Upper lobe of left lung (tissue), 6 donors: ENCODE results near the gene EVI5L. TPM values are rescaled to one million over a fixed set of nuclear protein-coding genes. Genes with fewer than 3 reads are reported as not detected.

ENCODE experiments used
- ATAC-seq, 2 donors: fragments of 200-7000 bp; cut with Tn5 transposase; one replicate each; pipeline ENCODE4 v1.9.1; 2022; ENCODE audit warnings: mild to moderate bottlenecking in 2 of 2, moderate library complexity in 2 of 2; ENCODE audit not compliant: low FRiP score in 2 of 2
- DNase-seq, 2 donors: peaks; one replicate each; pipeline ENCODE4 v3.0.0-alpha.2; 2019 to 2020
- H3K27ac ChIP-seq, 4 donors: fragments of 200-600 bp; sonication (generic); one replicate each; pipeline ENCODE4 v1.5.1; 2016 to 2019
- H3K27me3 ChIP-seq, 4 donors: fragments of 200-600 bp; sonication (generic); one replicate each; pipeline ENCODE4 v1.5.1; 2017 to 2019
- H3K36me3 ChIP-seq, 4 donors: fragments of 200-600 bp; sonication (generic); one replicate each; pipeline ENCODE4 v1.5.1; 2016 to 2019
- H3K4me1 ChIP-seq, 4 donors: fragments of 200-600 bp; sonication (generic); one replicate each; pipeline ENCODE4 v1.5.1; 2018 to 2019
- H3K4me3 ChIP-seq, 4 donors: fragments of 200-600 bp; sonication (generic); one replicate each; pipeline ENCODE4 v1.5.1; 2017 to 2019; ENCODE audit warnings: mild to moderate bottlenecking in 2 of 4, moderate library complexity in 1 of 4
- H3K9me3 ChIP-seq, 4 donors: fragments of 200-600 bp; sonication (generic); one replicate each; pipeline ENCODE4 v1.5.1; 2018 to 2019
- CTCF ChIP-seq, 6 experiments: fragments of 450-650 bp in 4 of 6; fragments of 200-600 bp in 2 of 6; sonication (generic) in 2 of 6; IDR thresholded peaks; one replicate each; pipeline ENCODE4 v1.5.1; 2016 to 2019; ENCODE audit warnings: antibody characterized with exemption in 6 of 6
- EP300 ChIP-seq, 4 donors: sonication (generic); formaldehyde crosslinking; IDR thresholded peaks; one replicate each; pipeline ENCODE4 v1.5.1; 2017; ENCODE audit warnings: antibody characterized with exemption in 4 of 4, control low read depth in 2 of 4
- POLR2A ChIP-seq, 4 donors: fragments of 450-650 bp; IDR thresholded peaks; one replicate each; pipeline ENCODE4 v1.5.1; 2016 to 2017; ENCODE audit warnings: antibody characterized with exemption in 4 of 4, mild to moderate bottlenecking in 2 of 4
- POLR2AphosphoS5 ChIP-seq, 2 donors: sonication (generic); formaldehyde crosslinking; IDR thresholded peaks; one replicate each; pipeline ENCODE4 v1.5.1; 2017; ENCODE audit warnings: antibody characterized with exemption in 2 of 2
- WGBS, 2 donors: methylation state at CpG; one replicate each; pipeline ENCODE4 v1.1.5; 2017 to 2018; 5-methylcytosine and 5-hydroxymethylcytosine counted together
- total RNA-seq, 6 donors: library from RNA; depleted of rRNA in 4 of 6; stranded (reverse); fragments of >200 nt in 4 of 6; gene quantifications; one replicate each; pipeline versions ENCODE4 v1.1.0 to v1.2.1, GENCODE V29; 2016 to 2021
- donor health status: DM: no; HTN: no; CAD: no; lungs with moderate emphysema.
- donor health status: DM: no; HTN: yes; CAD: no; lungs with severe emphysema.

EVI5L gene
- total RNA-seq, 6 donors from 2014 or later = 12.0 to 24.1 (median 15.6) TPM

GRCh38 chr19:7866399-7867091 lies 36.5 kb downstream of the EVI5L start:
- Histone ChIP-seq H3K4me3 (no peak overlapping the region), H3K4me1 (peaks cover 34 to 64% (median 38%) of the 10 kb centered on the region in 4 donors), H3K27ac (no peak overlapping the region), H3K9me3 (no peaks in the 10 kb centered on the region), H3K36me3 (no peaks in the 10 kb centered on the region), H3K27me3 (peaks cover 0 to 19% (median 3%) of the 10 kb centered on the region in 4 donors)
- ATAC-seq = no peak
- TF ChIP-seq EP300 (IDR thresholded peaks at IDR 0.05) (no peak), POLR2AphosphoS5 (IDR thresholded peaks at IDR 0.05) (no peak), POLR2A (IDR thresholded peaks at IDR 0.05) (no peak), CTCF (IDR thresholded peaks at IDR 0.05) (no peak)
- no peak for DNase-seq
- WGBS, 2 donors = 79 to 85% methylated on average over 7 to 11 of the region's 12 CpGs

- Histone ChIP-seq H3K27me3 (peaks cover 0 to 12% (median 1%) of the 10 kb centered on the region in 4 donors), H3K9me3 (no peaks in the 10 kb centered on the region), H3K27ac (no peak overlapping the region), H3K36me3 (no peaks in the 10 kb centered on the region), H3K4me3 (no peak overlapping the region), H3K4me1 (peaks cover 34 to 64% (median 38%) of the 10 kb centered on the region in 4 donors)
- DNase-seq (no peak), ATAC-seq (no peak)
- 87 to 89% methylated on average over 4 to 9 of the region's 9 CpGs for WGBS, 2 donors
- TF ChIP-seq POLR2A (IDR thresholded peaks at IDR 0.05) = no peak
- no peak for TF ChIP-seq EP300 (IDR thresholded peaks at IDR 0.05)
- TF ChIP-seq POLR2AphosphoS5 (IDR thresholded peaks at IDR 0.05) = no peak
- no peak for TF ChIP-seq CTCF (IDR thresholded peaks at IDR 0.05)
Observed at GRCh38 chr19:7867092-7867844, 37.2 kb downstream of the EVI5L start.

GRCh38 chr19:7868326-7868670 lies 38.3 kb downstream of the EVI5L start:
- Histone ChIP-seq H3K27ac (peak overlapping the region in 2 of 4 donors; percentile 73 to 77), H3K36me3 (no peaks in the 10 kb centered on the region), H3K9me3 (no peaks in the 10 kb centered on the region), H3K27me3 (peaks cover 0 to 13% (median 7%) of the 10 kb centered on the region in 4 donors), H3K4me1 (peaks cover 34 to 64% (median 38%) of the 10 kb centered on the region in 4 donors), H3K4me3 (peak overlapping the region in 3 of 4 donors; percentile 52 to 55 (median 54))
- WGBS, 2 donors = 23 to 36% methylated on average over 21 of the region's 21 CpGs
- DNase-seq (no peak), ATAC-seq (no peak)
- no peak for TF ChIP-seq POLR2A (IDR thresholded peaks at IDR 0.05)

- peak in 1 of 4 donors; percentile 40 for TF ChIP-seq POLR2A (IDR thresholded peaks at IDR 0.05)
- no peak for TF ChIP-seq POLR2AphosphoS5 (IDR thresholded peaks at IDR 0.05)
- TF ChIP-seq EP300 (IDR thresholded peaks at IDR 0.05) = no peak
- peak; percentile 92 to 97 (median 95) for TF ChIP-seq CTCF (IDR thresholded peaks at IDR 0.05)
- ATAC-seq (peak; percentile 69 to 77), DNase-seq (peak; percentile 83 to 96)
- 2 to 5% methylated on average over 17 to 46 of the region's 67 CpGs for WGBS, 2 donors
- peaks cover 36 to 70% (median 43%) of the 10 kb centered on the region in 4 donors for H3K4me1 ChIP-seq
- H3K9me3 ChIP-seq = no peaks in the 10 kb centered on the region
- H3K27ac ChIP-seq = peak overlapping the region in 3 of 4 donors; percentile 56 to 77 (median 73)
- peak overlapping the region in 3 of 4 donors; percentile 52 to 55 (median 54) for H3K4me3 ChIP-seq
- H3K36me3 ChIP-seq = no peaks in the 10 kb centered on the region
- H3K27me3 ChIP-seq = peaks cover 0 to 18% (median 9%) of the 10 kb centered on the region in 4 donors
Observed at GRCh38 chr19:7868671-7869452, 38.8 kb downstream of the EVI5L start.
